ENCODE data around the gene CTNNBL1.
A peak's percentile ranks its signal among the peaks of the same experiment; 100 is the strongest.

CTNNBL1 gene

GRCh38 chr20:37729452-37729851, 35.6 kb downstream of the CTNNBL1 start:
- no peak overlapping the region for H3K4me3 ChIP-seq (replicated peaks; ENCODE audit: low read depth, low read length)
- DNase-seq (ENCODE audit: low read depth): no peak
- TF ChIP-seq, protein P1, sequence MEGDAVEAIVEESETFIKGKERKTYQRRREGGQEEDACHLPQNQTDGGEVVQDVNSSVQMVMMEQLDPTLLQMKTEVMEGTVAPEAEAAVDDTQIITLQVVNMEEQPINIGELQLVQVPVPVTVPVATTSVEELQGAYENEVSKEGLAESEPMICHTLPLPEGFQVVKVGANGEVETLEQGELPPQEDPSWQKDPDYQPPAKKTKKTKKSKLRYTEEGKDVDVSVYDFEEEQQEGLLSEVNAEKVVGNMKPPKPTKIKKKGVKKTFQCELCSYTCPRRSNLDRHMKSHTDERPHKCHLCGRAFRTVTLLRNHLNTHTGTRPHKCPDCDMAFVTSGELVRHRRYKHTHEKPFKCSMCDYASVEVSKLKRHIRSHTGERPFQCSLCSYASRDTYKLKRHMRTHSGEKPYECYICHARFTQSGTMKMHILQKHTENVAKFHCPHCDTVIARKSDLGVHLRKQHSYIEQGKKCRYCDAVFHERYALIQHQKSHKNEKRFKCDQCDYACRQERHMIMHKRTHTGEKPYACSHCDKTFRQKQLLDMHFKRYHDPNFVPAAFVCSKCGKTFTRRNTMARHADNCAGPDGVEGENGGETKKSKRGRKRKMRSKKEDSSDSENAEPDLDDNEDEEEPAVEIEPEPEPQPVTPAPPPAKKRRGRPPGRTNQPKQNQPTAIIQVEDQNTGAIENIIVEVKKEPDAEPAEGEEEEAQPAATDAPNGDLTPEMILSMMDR (IDR thresholded peaks at IDR 0.05; ENCODE audit: low read length, missing control alignments): no peak

GRCh38 chr20:37729909-37730308, 36.1 kb downstream of the CTNNBL1 start:
- TF ChIP-seq, protein P1 (IDR thresholded peaks at IDR 0.05; ENCODE audit: low read length, missing control alignments): no peak
- no peak for DNase-seq (ENCODE audit: low read depth)
- no peak overlapping the region for H3K4me3 ChIP-seq (replicated peaks; ENCODE audit: low read depth, low read length)

GRCh38 chr20:37733416-37733815, 39.6 kb downstream of the CTNNBL1 start:
- no peak overlapping the region for H3K4me3 ChIP-seq (replicated peaks; ENCODE audit: low read depth, low read length)
- TF ChIP-seq, protein P1 (IDR thresholded peaks at IDR 0.05; ENCODE audit: low read length, missing control alignments): no peak
- no peak for DNase-seq (ENCODE audit: low read depth)

- no peak overlapping the region for H3K4me3 ChIP-seq (replicated peaks; ENCODE audit: low read depth, low read length)
- DNase-seq (ENCODE audit: low read depth): peak; percentile 72
- TF ChIP-seq, protein P1 (IDR thresholded peaks at IDR 0.05; ENCODE audit: low read length, missing control alignments): no peak
These were observed 40.6 kb downstream of the CTNNBL1 start for GRCh38 chr20:37734228-37734985.

- DNase-seq (ENCODE audit: low read depth): no peak
- TF ChIP-seq, protein P1 (IDR thresholded peaks at IDR 0.05; ENCODE audit: low read length, missing control alignments): no peak
- no peak overlapping the region for H3K4me3 ChIP-seq (replicated peaks; ENCODE audit: low read depth, low read length)
These were observed 41.7 kb downstream of the CTNNBL1 start for GRCh38 chr20:37735541-37735940.

- TF ChIP-seq, protein P1 (IDR thresholded peaks at IDR 0.05; ENCODE audit: low read length, missing control alignments): no peak
- no peak overlapping the region for H3K4me3 ChIP-seq (replicated peaks; ENCODE audit: low read depth, low read length)
- no peak for DNase-seq (ENCODE audit: low read depth)
These were observed 42.3 kb downstream of the CTNNBL1 start for GRCh38 chr20:37736132-37736531.
